Osteocyte (in vitro differentiated cells): Measurements from ENCODE around the gene NUP98. TPM values are rescaled to one million over a fixed set of nuclear protein-coding genes. Genes with fewer than 3 reads are reported as not detected.
"Not testable (repeated sequence)": the region's sequence is repeated elsewhere in the genome, so short reads cannot be mapped to it uniquely, and the experiment has no call there.

Experiments used
- DNase-seq: peaks from one replicate; pipeline ENCODE4 v3.0.0; 2021; ENCODE audit warnings: mixed read lengths; ENCODE audit not compliant: unreplicated experiment; ENCODE audit errors: extremely low spot score
- H3K27ac Mint-ChIP-seq: one replicate; pipeline ENCODE4 v1.8.0; 2021; ENCODE audit warnings: mild to moderate bottlenecking, mixed read lengths; ENCODE audit not compliant: unreplicated experiment
- H3K27me3 Mint-ChIP-seq: one replicate; pipeline ENCODE4 v1.8.0; 2021; ENCODE audit warnings: mixed read lengths; ENCODE audit not compliant: unreplicated experiment
- H3K36me3 Mint-ChIP-seq: one replicate; pipeline ENCODE4 v1.8.0; 2021; ENCODE audit warnings: mixed read lengths; ENCODE audit not compliant: unreplicated experiment
- H3K4me1 Mint-ChIP-seq: one replicate; pipeline ENCODE4 v1.8.0; 2021; ENCODE audit warnings: mixed read lengths; ENCODE audit not compliant: unreplicated experiment
- H3K4me3 Mint-ChIP-seq: one replicate; pipeline ENCODE4 v1.8.0; 2021; ENCODE audit warnings: mild to moderate bottlenecking, moderate library complexity, mixed read lengths; ENCODE audit not compliant: unreplicated experiment
- H3K9me3 Mint-ChIP-seq: one replicate; pipeline ENCODE4 v1.8.0; 2021; ENCODE audit warnings: mixed read lengths; ENCODE audit not compliant: unreplicated experiment
- total RNA-seq: library from RNA; stranded (reverse); gene quantifications from 2 replicates; pipeline ENCODE4 v1.2.1, GENCODE V29; 2021
- TF ChIP-seq, protein P1 (sequence below): fragments of 200-600 bp; sonication (generic); IDR thresholded peaks from 2 replicates; pipeline ENCODE4 v1.5.0; 2021; ENCODE audit warnings: antibody characterized with exemption, mild to moderate bottlenecking, moderate library complexity

The NUP98 gene
- total RNA-seq, 1 donor from 2014 or later = 68.9 TPM

DNA sequence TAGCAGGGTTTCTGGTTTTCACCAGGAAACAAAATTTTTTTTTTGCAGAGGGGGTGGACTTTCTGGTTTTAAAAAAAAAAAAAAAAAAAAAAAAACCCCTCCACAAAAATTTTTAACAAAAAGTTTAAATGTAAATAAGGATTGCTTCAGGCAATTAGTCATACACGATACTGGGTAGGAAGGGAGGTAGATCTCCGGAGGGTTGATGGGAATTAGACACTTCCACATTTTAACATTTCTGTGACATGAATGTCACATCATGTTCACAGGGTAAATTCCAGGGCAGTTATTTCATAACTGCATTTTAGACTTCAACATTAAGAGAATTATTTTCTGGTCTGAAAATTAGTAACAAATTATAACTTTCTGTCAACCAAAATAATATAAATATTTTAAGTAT lies 15.9 kb downstream of the NUP98 start:
- Mint-ChIP-seq H3K27ac (peak overlapping the region; percentile 54), H3K4me1 (peaks cover 21% of the 10 kb centered on the region), H3K9me3 (no peaks in the 10 kb centered on the region), H3K4me3 (no peak overlapping the region), H3K36me3 (peaks cover 28% of the 10 kb centered on the region), H3K27me3 (no peaks in the 10 kb centered on the region)
- DNase-seq = no peak
- TF ChIP-seq, protein P1, sequence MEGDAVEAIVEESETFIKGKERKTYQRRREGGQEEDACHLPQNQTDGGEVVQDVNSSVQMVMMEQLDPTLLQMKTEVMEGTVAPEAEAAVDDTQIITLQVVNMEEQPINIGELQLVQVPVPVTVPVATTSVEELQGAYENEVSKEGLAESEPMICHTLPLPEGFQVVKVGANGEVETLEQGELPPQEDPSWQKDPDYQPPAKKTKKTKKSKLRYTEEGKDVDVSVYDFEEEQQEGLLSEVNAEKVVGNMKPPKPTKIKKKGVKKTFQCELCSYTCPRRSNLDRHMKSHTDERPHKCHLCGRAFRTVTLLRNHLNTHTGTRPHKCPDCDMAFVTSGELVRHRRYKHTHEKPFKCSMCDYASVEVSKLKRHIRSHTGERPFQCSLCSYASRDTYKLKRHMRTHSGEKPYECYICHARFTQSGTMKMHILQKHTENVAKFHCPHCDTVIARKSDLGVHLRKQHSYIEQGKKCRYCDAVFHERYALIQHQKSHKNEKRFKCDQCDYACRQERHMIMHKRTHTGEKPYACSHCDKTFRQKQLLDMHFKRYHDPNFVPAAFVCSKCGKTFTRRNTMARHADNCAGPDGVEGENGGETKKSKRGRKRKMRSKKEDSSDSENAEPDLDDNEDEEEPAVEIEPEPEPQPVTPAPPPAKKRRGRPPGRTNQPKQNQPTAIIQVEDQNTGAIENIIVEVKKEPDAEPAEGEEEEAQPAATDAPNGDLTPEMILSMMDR = no peak

DNA sequence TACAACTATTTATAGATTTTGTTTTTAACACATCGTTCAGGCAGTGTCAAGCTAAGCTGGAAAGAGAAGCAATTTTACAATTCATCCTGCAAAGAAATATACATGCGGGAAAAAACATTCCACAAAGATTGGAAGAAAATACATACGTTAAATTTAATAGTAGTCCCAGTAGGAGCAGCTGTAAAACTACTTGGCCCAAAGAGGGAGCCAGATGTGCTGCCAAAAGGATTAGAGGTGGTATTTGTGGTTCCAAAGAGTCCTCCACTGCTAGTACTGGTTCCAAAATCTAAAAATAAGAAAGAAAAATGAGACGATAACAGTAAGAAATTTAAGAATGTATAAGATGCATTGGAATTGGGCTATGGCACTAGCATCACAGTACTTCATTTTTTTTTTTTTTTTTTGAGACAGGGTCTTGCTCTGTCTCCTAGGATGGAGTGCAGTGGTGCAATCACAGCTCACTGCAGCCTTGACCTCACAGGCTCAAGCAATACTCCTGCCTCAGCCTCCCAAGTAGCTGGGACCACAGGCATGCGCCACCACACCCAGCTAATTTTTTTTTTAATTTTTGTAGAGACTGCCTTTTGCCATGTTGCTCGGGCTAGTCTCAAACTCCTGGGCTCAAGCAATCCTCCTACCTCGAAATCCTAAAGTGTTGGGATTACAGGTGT lies 21.5 kb downstream of the NUP98 start:
- no peak for DNase-seq
- Mint-ChIP-seq H3K4me1 (peaks cover 1% of the 10 kb centered on the region), H3K27me3 (no peaks in the 10 kb centered on the region), H3K27ac (no peak overlapping the region), H3K9me3 (no peaks in the 10 kb centered on the region), H3K36me3 (peaks cover 47% of the 10 kb centered on the region), H3K4me3 (no peak overlapping the region)
- TF ChIP-seq, protein P1 = no peak

DNA sequence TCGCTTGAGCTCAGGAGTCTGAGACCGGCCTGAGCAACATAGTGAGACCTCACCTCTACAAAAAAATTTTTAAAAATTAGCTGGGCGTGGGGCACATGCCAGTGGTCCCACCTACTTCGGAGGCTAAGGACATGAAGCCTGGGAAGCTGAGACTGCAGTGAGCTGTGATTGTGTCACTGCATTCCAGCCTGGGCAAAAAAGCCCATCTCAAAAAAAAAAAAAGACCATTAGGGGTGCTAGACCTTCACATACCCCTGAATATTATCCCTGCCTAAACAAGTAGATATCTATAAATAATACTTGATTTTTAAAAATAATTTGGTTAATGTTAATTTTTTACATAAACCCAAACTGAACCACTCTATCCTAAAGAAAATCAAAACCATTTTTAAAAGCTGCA lies 24.2 kb downstream of the NUP98 start:
- Mint-ChIP-seq H3K4me1 (no peaks in the 10 kb centered on the region), H3K27ac (no peak overlapping the region), H3K4me3 (no peak overlapping the region), H3K9me3 (no peaks in the 10 kb centered on the region), H3K27me3 (no peaks in the 10 kb centered on the region), H3K36me3 (peaks cover 49% of the 10 kb centered on the region)
- TF ChIP-seq, protein P1 = no peak
- no peak for DNase-seq

DNA sequence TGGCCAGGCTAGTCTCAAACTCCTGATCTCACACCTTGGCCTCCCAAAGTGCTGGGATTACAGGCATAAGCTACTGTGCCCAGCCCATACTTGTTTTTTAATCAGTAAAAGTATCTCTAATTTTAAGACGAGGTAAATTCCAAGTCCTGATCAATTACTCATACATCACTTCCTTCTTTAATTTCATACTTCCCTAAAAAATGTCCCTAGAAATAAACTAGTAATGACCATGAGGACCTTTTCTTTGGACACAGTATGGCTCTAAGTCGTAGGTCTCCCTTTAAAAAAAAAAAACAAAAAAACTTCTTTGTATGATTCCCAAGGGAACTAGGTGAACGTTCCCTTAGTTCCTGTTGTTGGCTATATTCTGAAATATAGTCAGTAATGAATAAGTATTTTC lies 29.8 kb downstream of the NUP98 start:
- TF ChIP-seq, protein P1 = no peak
- H3K9me3 Mint-ChIP-seq = no peaks in the 10 kb centered on the region
- H3K27me3 Mint-ChIP-seq = no peaks in the 10 kb centered on the region
- no peak overlapping the region for H3K4me3 Mint-ChIP-seq
- H3K36me3 Mint-ChIP-seq = peaks cover 54% of the 10 kb centered on the region
- H3K4me1 Mint-ChIP-seq = no peaks in the 10 kb centered on the region
- no peak overlapping the region for H3K27ac Mint-ChIP-seq
- DNase-seq = no peak

DNA sequence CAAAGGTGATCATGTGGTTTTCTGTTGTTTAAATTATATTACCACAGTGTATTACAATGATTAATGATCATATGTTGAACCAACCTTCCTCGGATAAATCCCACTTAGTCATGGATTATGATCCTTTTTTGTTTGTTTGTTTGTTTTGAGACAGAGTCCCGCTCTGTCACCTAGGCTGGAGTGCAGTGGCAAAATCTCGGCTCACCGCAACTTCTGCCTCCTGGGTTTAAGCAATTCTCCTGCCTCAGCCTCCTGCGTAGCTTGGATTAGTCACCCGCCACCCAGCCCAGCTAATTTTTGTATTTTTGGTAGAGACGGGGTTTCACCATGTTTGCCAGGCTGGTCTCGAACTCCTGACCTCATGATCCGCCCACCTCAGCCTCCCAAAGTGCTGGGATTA lies 30.5 kb downstream of the NUP98 start:
- not testable (repeated sequence) for DNase-seq, H3K27ac Mint-ChIP-seq
- peaks cover 57% of the 10 kb centered on the region for H3K36me3 Mint-ChIP-seq

More for the DNA sequence above, 30.5 kb downstream of the NUP98 start:
- H3K27me3 Mint-ChIP-seq, H3K4me3 Mint-ChIP-seq, H3K9me3 Mint-ChIP-seq, H3K4me1 Mint-ChIP-seq: not testable (repeated sequence)
